NCI-H1048 (cell line): ENCODE measurements around the gene DCUN1D2.

Experiments
- DNase-seq: peaks from one replicate; lab custom pipeline; 2025; lab: John Stamatoyannopoulos, UW

The DCUN1D2 gene

DNA sequence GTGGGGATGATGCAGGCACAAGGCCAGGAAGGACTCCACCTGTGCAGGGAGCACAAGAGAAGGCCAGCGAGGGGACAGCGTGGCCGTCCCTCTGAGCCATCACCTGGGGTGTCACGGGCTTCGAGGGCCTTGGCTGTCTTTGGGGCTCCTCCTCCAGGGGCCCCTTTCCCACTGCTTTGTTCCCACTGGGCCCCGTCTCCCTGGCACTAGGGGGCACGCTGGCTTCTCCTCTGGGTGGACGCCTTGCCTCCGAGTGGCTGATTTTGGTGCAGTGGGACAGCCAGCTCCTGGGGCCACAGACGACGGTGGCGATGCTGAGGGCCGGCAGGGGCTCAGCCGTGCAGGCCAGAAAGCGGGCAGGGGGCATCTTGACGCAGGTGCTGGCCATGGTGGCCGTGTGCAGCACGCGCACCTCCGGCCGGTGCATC is 83.4 kb downstream of the DCUN1D2 start:
- no peak for DNase-seq

DNA sequence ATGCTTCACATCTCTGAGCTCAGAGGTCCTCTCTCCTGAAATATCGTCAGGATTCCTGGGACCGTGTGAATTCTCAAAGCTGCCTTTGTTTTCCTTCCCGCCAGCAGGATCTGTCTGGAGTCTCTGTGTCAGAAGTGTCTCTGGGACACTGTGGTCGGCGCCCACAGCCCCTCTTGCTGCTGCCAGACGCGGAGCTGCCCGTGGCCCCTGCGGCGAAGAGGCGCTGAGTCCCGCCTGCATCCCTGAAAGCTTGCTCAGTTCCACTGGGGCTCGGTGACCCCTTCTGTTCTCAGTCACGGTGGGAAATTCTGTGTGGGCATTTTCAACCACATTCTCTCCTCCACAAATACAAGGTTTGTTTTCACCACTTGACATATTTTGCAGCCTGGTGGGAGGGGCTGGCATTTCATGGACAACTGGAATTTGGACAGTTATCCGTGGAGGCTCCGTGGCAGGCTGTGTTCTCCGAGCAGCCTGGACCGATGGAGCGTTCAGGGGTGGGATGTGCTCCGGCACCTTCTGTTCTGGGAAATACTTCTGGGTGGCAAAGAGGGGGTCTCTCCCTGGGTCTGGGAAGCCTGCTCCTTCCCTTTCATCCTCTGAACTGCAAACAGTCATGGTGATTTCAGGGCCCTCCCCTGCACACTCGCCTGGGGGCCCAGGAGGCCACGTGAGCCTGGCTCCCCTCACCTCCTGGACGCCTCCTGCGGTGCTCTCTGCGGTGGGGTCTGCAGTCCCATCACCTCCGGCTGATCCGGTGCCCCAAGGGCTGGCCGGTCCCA is 84.0 kb downstream of the DCUN1D2 start:
- no peak for DNase-seq
